Thymus (tissue), 11 donors: ENCODE data around the gene PCBP3. TPM values are rescaled to one million over a fixed set of nuclear protein-coding genes. Genes with fewer than 3 reads are reported as not detected.
A peak's percentile ranks its signal among the peaks of the same experiment; 100 is the strongest.

ENCODE experiments used
- DNase-seq, 9 donors: peaks; one replicate each; pipeline ENCODE4 v3.0.0-alpha.2; 2013; ENCODE audit warnings: low spot score in 9 of 9, low read depth in 6 of 9, missing footprints in 1 of 9
- H3K27ac ChIP-seq, 2 donors: one replicate each; pipeline ENCODE4 v1.5.1; 2013; ENCODE audit warnings: control low read depth in 1 of 2, low read depth in 1 of 2, low read length in 1 of 2, mild to moderate bottlenecking in 1 of 2, moderate library complexity in 1 of 2
- H3K27me3 ChIP-seq, 2 donors: one replicate each; pipeline ENCODE4 v1.5.1; 2013; ENCODE audit warnings: low read length in 1 of 2; ENCODE audit not compliant: control insufficient read depth in 2 of 2, insufficient read depth in 1 of 2
- H3K36me3 ChIP-seq, 2 donors: one replicate each; pipeline ENCODE4 v1.5.1; 2013; ENCODE audit warnings: low read length in 1 of 2, mild to moderate bottlenecking in 1 of 2, moderate library complexity in 1 of 2; ENCODE audit not compliant: control insufficient read depth in 2 of 2, insufficient read depth in 2 of 2
- H3K4me1 ChIP-seq, 2 donors: one replicate each; pipeline ENCODE4 v1.5.1; 2013; ENCODE audit warnings: low read length in 2 of 2; ENCODE audit not compliant: control insufficient read depth in 2 of 2, insufficient read depth in 2 of 2
- H3K4me3 ChIP-seq, 2 donors: one replicate each; pipeline ENCODE4 v1.5.1; 2013; ENCODE audit warnings: low read length in 2 of 2, control low read depth in 1 of 2, mild to moderate bottlenecking in 1 of 2
- H3K9me3 ChIP-seq, 2 donors: one replicate each; pipeline ENCODE4 v1.5.1; 2013; ENCODE audit warnings: low read length in 1 of 2, mild to moderate bottlenecking in 1 of 2; ENCODE audit not compliant: control insufficient read depth in 2 of 2, insufficient read depth in 1 of 2
- WGBS: extraction: QIAGEN DNeasy Blood & Tissue Kit; methylation state at CpG from one replicate; pipeline ENCODE4 v1.1.7; 2013; 5-methylcytosine and 5-hydroxymethylcytosine counted together
- polyA plus RNA-seq: library from polyadenylated mRNA; stranded (reverse); fragments of 200-250 nt; gene quantifications from one replicate; pipeline ENCODE4 v1.2.3, GENCODE V29; 2013
- total RNA-seq: library from RNA; stranded (reverse); fragments of 120-200 nt; gene quantifications from one replicate; pipeline ENCODE4 v1.2.4, GENCODE V29; 2013
- donor health status: healthy.

PCBP3 gene
- total and polyA plus RNA-seq, 2 donors: 12.8 to 44.9 TPM

- DNase-seq: no peak
- 92% methylated on average over 16 of the region's 16 CpGs for WGBS
- H3K27ac ChIP-seq: peak overlapping the region in 1 of 2 donors; percentile 88
Measured at GRCh38 chr21:45630066-45630694, 13.3 kb upstream of the PCBP3 start.

GRCh38 chr21:45630876-45631275 lies 12.6 kb upstream of the PCBP3 start:
- WGBS: 93% methylated on average over 22 of the region's 22 CpGs
- H3K4me1 ChIP-seq: peaks cover 51 to 56% of the 10 kb centered on the region in 2 donors
- no peaks in the 10 kb centered on the region for H3K27me3 ChIP-seq
- no peak for DNase-seq
- H3K36me3 ChIP-seq: peaks cover 0 to 6% of the 10 kb centered on the region in 2 donors
- peaks cover 0 to 34% of the 10 kb centered on the region in 2 donors for H3K9me3 ChIP-seq
- peak overlapping the region; percentile 93 to 97 for H3K27ac ChIP-seq
- H3K4me3 ChIP-seq: no peak overlapping the region

More at GRCh38 chr21:45630066-45630694, 13.3 kb upstream of the PCBP3 start:
- peaks cover 47 to 53% of the 10 kb centered on the region in 2 donors for H3K4me1 ChIP-seq
- peaks cover 0 to 39% of the 10 kb centered on the region in 2 donors for H3K9me3 ChIP-seq
- no peaks in the 10 kb centered on the region for H3K27me3 ChIP-seq
- peaks cover 0 to 6% of the 10 kb centered on the region in 2 donors for H3K36me3 ChIP-seq
- H3K4me3 ChIP-seq: no peak overlapping the region

- peak overlapping the region; percentile 93 to 97 for H3K27ac ChIP-seq
- 86% methylated on average over 11 of the region's 11 CpGs for WGBS
- H3K36me3 ChIP-seq: peaks cover 0 to 9% of the 10 kb centered on the region in 2 donors
- peaks cover 0 to 34% of the 10 kb centered on the region in 2 donors for H3K9me3 ChIP-seq
- peak in 1 of 9 donors; percentile 35 for DNase-seq
- H3K4me1 ChIP-seq: peaks cover 54 to 63% of the 10 kb centered on the region in 2 donors
- no peaks in the 10 kb centered on the region for H3K27me3 ChIP-seq
- H3K4me3 ChIP-seq: peak overlapping the region in 1 of 2 donors; percentile 45
Measured at GRCh38 chr21:45631540-45631939, 12.0 kb upstream of the PCBP3 start.

GRCh38 chr21:45632160-45632559 lies 11.4 kb upstream of the PCBP3 start:
- WGBS: 11% methylated on average over 13 of the region's 13 CpGs

GRCh38 chr21:45632637-45633251 lies 10.8 kb upstream of the PCBP3 start:
- Histone ChIP-seq H3K27ac (peak overlapping the region; percentile 93 to 97), H3K9me3 (peaks cover 0 to 34% of the 10 kb centered on the region in 2 donors), H3K4me3 (peak overlapping the region; percentile 19 to 45), H3K27me3 (no peaks in the 10 kb centered on the region), H3K36me3 (peaks cover 0 to 9% of the 10 kb centered on the region in 2 donors), H3K4me1 (peaks cover 54 to 73% of the 10 kb centered on the region in 2 donors)
- peak in 1 of 9 donors; percentile 71 for DNase-seq
- WGBS: 85% methylated on average over 20 of the region's 20 CpGs

More at GRCh38 chr21:45632160-45632559, 11.4 kb upstream of the PCBP3 start:
- peaks cover 54 to 69% of the 10 kb centered on the region in 2 donors for H3K4me1 ChIP-seq
- peak in 6 of 9 donors; percentile 76 to 93 (median 82) for DNase-seq
- peaks cover 0 to 34% of the 10 kb centered on the region in 2 donors for H3K9me3 ChIP-seq
- peaks cover 0 to 9% of the 10 kb centered on the region in 2 donors for H3K36me3 ChIP-seq
- H3K27ac ChIP-seq: peak overlapping the region; percentile 93 to 97
- no peaks in the 10 kb centered on the region for H3K27me3 ChIP-seq
- H3K4me3 ChIP-seq: peak overlapping the region; percentile 19 to 45

- H3K27ac ChIP-seq: peak overlapping the region; percentile 27 to 39
Measured at GRCh38 chr21:45634511-45635183, 8.9 kb upstream of the PCBP3 start.

GRCh38 chr21:45635271-45636151 lies 8.0 kb upstream of the PCBP3 start:
- Histone ChIP-seq H3K27ac (peak overlapping the region in 1 of 2 donors; percentile 39), H3K4me3 (peak overlapping the region; percentile 32 to 50), H3K27me3 (no peaks in the 10 kb centered on the region), H3K4me1 (peaks cover 63 to 82% of the 10 kb centered on the region in 2 donors), H3K36me3 (peaks cover 0 to 6% of the 10 kb centered on the region in 2 donors), H3K9me3 (peaks cover 0 to 19% of the 10 kb centered on the region in 2 donors)
- WGBS: 85% methylated on average over 7 of the region's 7 CpGs
- no peak for DNase-seq

More at GRCh38 chr21:45634511-45635183, 8.9 kb upstream of the PCBP3 start:
- whole genome bisulfite sequencing: 70% methylated on average over 18 of the region's 18 CpGs
- Histone ChIP-seq H3K4me3 (peak overlapping the region; percentile 32 to 50), H3K9me3 (peaks cover 0 to 25% of the 10 kb centered on the region in 2 donors), H3K4me1 (peaks cover 62 to 82% of the 10 kb centered on the region in 2 donors), H3K27me3 (no peaks in the 10 kb centered on the region), H3K36me3 (peaks cover 0 to 9% of the 10 kb centered on the region in 2 donors)
- DNase-seq: peak in 1 of 9 donors; percentile 28

- Histone ChIP-seq H3K36me3 (peaks cover 0 to 6% of the 10 kb centered on the region in 2 donors), H3K4me1 (peaks cover 61 to 82% of the 10 kb centered on the region in 2 donors), H3K27ac (peak overlapping the region in 1 of 2 donors; percentile 87), H3K27me3 (peaks cover 0 to 2% of the 10 kb centered on the region in 2 donors), H3K4me3 (no peak overlapping the region), H3K9me3 (peaks cover 0 to 10% of the 10 kb centered on the region in 2 donors)
- 95% methylated on average over 3 of the region's 3 CpGs for WGBS
- DNase-seq: no peak
Measured at GRCh38 chr21:45636459-45636858, 7.1 kb upstream of the PCBP3 start.
